Testis (tissue), 3 donors: ENCODE results near the gene MID1. TPM values are rescaled to one million over a fixed set of nuclear protein-coding genes. Genes with fewer than 3 reads are reported as not detected.

Experiments used
- DNase-seq: peaks from one replicate; pipeline ENCODE4 v3.0.0-alpha.2; 2019
- H3K27ac ChIP-seq, 2 donors: fragments of 200-600 bp; sonication (generic); one replicate each; pipeline ENCODE4 v1.5.1; 2019
- H3K27me3 ChIP-seq: fragments of 200-600 bp; sonication (generic); one replicate; pipeline ENCODE4 v1.5.1; 2019
- H3K36me3 ChIP-seq: fragments of 200-600 bp; sonication (generic); one replicate; pipeline ENCODE4 v1.5.1; 2017; ENCODE audit warnings: low read depth; ENCODE audit errors: missing control alignments
- H3K4me1 ChIP-seq: fragments of 200-600 bp; sonication (generic); one replicate; pipeline ENCODE4 v1.5.1; 2019
- H3K4me3 ChIP-seq, 2 donors: fragments of 200-600 bp; sonication (generic); one replicate each; pipeline ENCODE4 v1.5.1; 2017 to 2019
- H3K9me3 ChIP-seq: fragments of 200-600 bp; sonication (generic); one replicate; pipeline ENCODE4 v1.5.1; 2017
- CTCF ChIP-seq, 3 experiments: fragments of 450-650 bp in 2 of 3; fragments of 200-600 bp in 1 of 3; sonication (generic) in 1 of 3; IDR thresholded peaks; one replicate each; pipeline ENCODE4 v1.5.1; 2016 to 2019; ENCODE audit warnings: antibody characterized with exemption in 3 of 3, mild to moderate bottlenecking in 2 of 3, moderate library complexity in 1 of 3
- POLR2A ChIP-seq: fragments of 450-650 bp; IDR thresholded peaks from one replicate; pipeline ENCODE4 v1.6.1; 2017; ENCODE audit warnings: antibody characterized with exemption, mild to moderate bottlenecking, moderate library complexity
- WGBS, 2 donors: methylation state at CpG; one replicate each; pipeline ENCODE4 v1.1.5; 2018; 5-methylcytosine and 5-hydroxymethylcytosine counted together
- intact Hi-C: fragments of 100-400 bp; cut with DNase I; formaldehyde crosslinking; loops from one replicate; pipeline ENCODE4 v1.15.1; 2023; ENCODE audit warnings: low total_unique reads
- polyA plus RNA-seq: library from polyadenylated mRNA; stranded (reverse); fragments of 350-450 nt; fragmentation: Illumina TruSeq; extraction: RNeasy Lipid Tissue Mini Kit (QIAGEN cat#74804); gene quantifications from one replicate; pipeline ENCODE4 v1.2.3, GENCODE V29; 2014; ENCODE audit warnings: low read depth, low replicate concordance; ENCODE audit not compliant: insufficient read depth
- total RNA-seq, 2 donors: library from RNA; depleted of rRNA; stranded (reverse); fragments of >200 nt; gene quantifications; one replicate each; pipeline ENCODE4 v1.2.3, GENCODE V29; 2016

The MID1 gene
- total and polyA plus RNA-seq, 3 donors from 2014 or later: 10.3 to 34.6 (median 18.3) TPM

DNA sequence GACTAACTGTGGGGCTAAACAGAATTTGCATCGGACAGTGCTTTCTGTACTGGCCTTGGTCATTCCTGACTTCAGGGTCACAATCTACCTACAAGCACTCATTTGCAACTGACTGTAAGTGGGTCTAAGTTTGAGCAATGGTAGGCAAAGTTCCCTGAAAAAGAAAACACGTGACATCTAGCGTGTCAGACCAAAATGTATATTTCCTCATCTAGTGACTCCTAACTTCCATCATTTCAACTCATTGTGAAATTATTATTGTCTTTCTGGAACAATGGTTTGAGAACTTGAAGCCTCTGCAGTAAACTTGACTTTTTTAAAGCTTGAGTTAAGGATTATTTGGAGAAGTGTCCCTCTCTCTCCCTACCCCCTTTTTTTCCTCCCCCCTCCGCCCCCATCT is 113.6 kb downstream of the MID1 start:
- no peak for DNase-seq
- WGBS, 2 donors: 50 to 51% methylated on average over 3 to 4 of the region's 4 CpGs
- no peak overlapping the region for H3K4me3 ChIP-seq
- peak overlapping the region in 1 of 2 donors; percentile 64 for H3K27ac ChIP-seq
- H3K36me3 ChIP-seq: no peaks in the 10 kb centered on the region
- intact Hi-C loops: no loop called here
- H3K27me3 ChIP-seq: no peaks in the 10 kb centered on the region
- no peaks in the 10 kb centered on the region for H3K9me3 ChIP-seq
- H3K4me1 ChIP-seq: peaks cover 8% of the 10 kb centered on the region
- TF ChIP-seq CTCF (IDR thresholded peaks at IDR 0.05): no peak
- no peak for TF ChIP-seq POLR2A

DNA sequence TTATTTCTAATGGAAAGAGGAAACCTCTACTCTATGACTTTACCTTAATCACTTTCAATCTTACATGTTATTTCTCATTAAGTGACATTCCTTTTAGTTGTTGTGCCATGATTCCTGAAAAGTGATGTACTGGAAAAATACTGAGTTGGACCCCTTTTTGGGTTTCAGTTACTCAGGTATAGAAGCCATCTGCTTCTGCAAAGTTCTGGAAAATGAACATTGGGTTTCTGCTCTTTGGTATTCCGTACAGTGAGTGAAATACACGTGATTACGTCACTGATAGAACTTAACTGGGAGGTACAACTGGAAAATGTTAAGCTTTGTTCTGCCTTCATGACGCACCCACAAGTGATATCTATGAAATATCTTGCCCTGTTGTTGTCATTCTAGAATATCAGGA is 114.7 kb downstream of the MID1 start:
- H3K27me3 ChIP-seq: no peaks in the 10 kb centered on the region
- DNase-seq: no peak
- H3K4me3 ChIP-seq: no peak overlapping the region
- WGBS, 2 donors: 82 to 85% methylated on average over 4 of the region's 4 CpGs
- H3K4me1 ChIP-seq: peaks cover 8% of the 10 kb centered on the region
- intact Hi-C loops: no loop called here
- TF ChIP-seq CTCF (IDR thresholded peaks at IDR 0.05): no peak
- TF ChIP-seq POLR2A: no peak
- H3K9me3 ChIP-seq: no peaks in the 10 kb centered on the region
- H3K36me3 ChIP-seq: no peaks in the 10 kb centered on the region
- no peak overlapping the region for H3K27ac ChIP-seq

GRCh38 chrX:10502961-10503360 is 117.4 kb downstream of the MID1 start:
- TF ChIP-seq POLR2A (no peak), CTCF (IDR thresholded peaks at IDR 0.05) (no peak)
- H3K4me1 ChIP-seq: peaks cover 4% of the 10 kb centered on the region
- intact Hi-C loops: no loop called here
- no peaks in the 10 kb centered on the region for H3K27me3 ChIP-seq
- no peak overlapping the region for H3K4me3 ChIP-seq
- H3K36me3 ChIP-seq: no peaks in the 10 kb centered on the region
- no peak for DNase-seq
- H3K9me3 ChIP-seq: no peaks in the 10 kb centered on the region
- WGBS, 2 donors: 69 to 87% methylated on average over 2 of the region's 2 CpGs
- no peak overlapping the region for H3K27ac ChIP-seq

- 83 to 96% methylated on average over 6 of the region's 6 CpGs for WGBS, 2 donors
- H3K4me3 ChIP-seq: no peak overlapping the region
- DNase-seq: no peak
- H3K36me3 ChIP-seq: no peaks in the 10 kb centered on the region
- no peaks in the 10 kb centered on the region for H3K4me1 ChIP-seq
- H3K9me3 ChIP-seq: no peaks in the 10 kb centered on the region
- intact Hi-C loops: no loop called here
- no peak overlapping the region for H3K27ac ChIP-seq
- H3K27me3 ChIP-seq: no peaks in the 10 kb centered on the region
- no peak for TF ChIP-seq POLR2A
- TF ChIP-seq CTCF (IDR thresholded peaks at IDR 0.05): no peak
Measured at GRCh38 chrX:10501611-10502010, 118.8 kb downstream of the MID1 start.

- Histone ChIP-seq H3K27me3 (no peaks in the 10 kb centered on the region), H3K9me3 (no peaks in the 10 kb centered on the region), H3K36me3 (no peaks in the 10 kb centered on the region), H3K4me1 (no peaks in the 10 kb centered on the region), H3K27ac (no peak overlapping the region), H3K4me3 (no peak overlapping the region)
- no peak for TF ChIP-seq CTCF (IDR thresholded peaks at IDR 0.05)
- no peak for TF ChIP-seq POLR2A
- intact Hi-C loops: no loop called here
- no peak for DNase-seq
Measured at GRCh38 chrX:10496345-10496965, 123.9 kb downstream of the MID1 start.
